Progenitor cell of endocrine pancreas (in vitro differentiated cells): Measurements from ENCODE around the gene PCDHB8. TPM values are rescaled to one million over a fixed set of nuclear protein-coding genes. Genes with fewer than 3 reads are reported as not detected.
"Not testable (repeated sequence)": the region's sequence is repeated elsewhere in the genome, so short reads cannot be mapped to it uniquely, and the experiment has no call there.

Experiments
- DNase-seq: peaks from one replicate; pipeline ENCODE4 v3.0.0; 2021; ENCODE audit warnings: low spot score; ENCODE audit not compliant: unreplicated experiment
- H3K27ac Mint-ChIP-seq: 2 replicates; pipeline ENCODE4 v1.8.0; 2021; ENCODE audit warnings: mild to moderate bottlenecking, moderate library complexity, mixed read lengths
- H3K27me3 Mint-ChIP-seq: 2 replicates; pipeline ENCODE4 v1.8.0; 2021; ENCODE audit warnings: mixed read lengths
- H3K36me3 Mint-ChIP-seq: 2 replicates; pipeline ENCODE4 v1.8.0; 2022; ENCODE audit warnings: mixed read lengths; ENCODE audit not compliant: insufficient read depth
- H3K4me1 Mint-ChIP-seq: 2 replicates; pipeline ENCODE4 v1.8.0; 2021; ENCODE audit warnings: low read depth, mixed read lengths
- H3K4me3 Mint-ChIP-seq: 2 replicates; pipeline ENCODE4 v1.8.0; 2021; ENCODE audit warnings: low read depth, mild to moderate bottlenecking, moderate library complexity, mixed read lengths
- H3K9me3 Mint-ChIP-seq: 2 replicates; pipeline ENCODE4 v1.8.0; 2021; ENCODE audit warnings: low read depth, mixed read lengths
- total RNA-seq: library from RNA; stranded (reverse); gene quantifications from 2 replicates; pipeline ENCODE4 v1.2.1, GENCODE V29; 2021
- TF ChIP-seq, protein P1 (sequence below): fragments of 200-600 bp; sonication (generic); IDR thresholded peaks from one replicate; pipeline ENCODE4 v1.5.0; 2021; ENCODE audit warnings: antibody characterized with exemption, mild to moderate bottlenecking; ENCODE audit not compliant: unreplicated experiment

The PCDHB8 gene
- total RNA-seq, 1 donor from 2014 or later, result 2.0 TPM

DNA sequence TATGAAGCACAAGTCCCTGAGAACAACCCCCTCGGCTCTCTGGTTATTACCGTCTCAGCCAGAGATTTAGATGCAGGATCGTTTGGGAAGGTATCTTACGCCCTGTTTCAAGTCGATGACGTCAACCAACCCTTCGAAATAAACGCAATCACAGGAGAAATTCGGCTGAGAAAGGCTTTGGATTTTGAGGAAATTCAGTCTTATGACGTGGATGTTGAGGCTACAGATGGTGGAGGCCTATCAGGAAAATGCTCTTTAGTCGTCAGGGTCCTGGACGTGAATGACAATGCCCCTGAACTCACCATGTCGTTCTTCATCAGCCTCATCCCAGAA, 26.6 kb upstream of the PCDHB8 start:
- Mint-ChIP-seq H3K36me3 (peaks cover 50% of the 10 kb centered on the region), H3K4me3 (no peak overlapping the region), H3K27me3 (no peaks in the 10 kb centered on the region), H3K27ac (peak overlapping the region; percentile 52), H3K9me3 (peaks cover 44% of the 10 kb centered on the region), H3K4me1 (no peaks in the 10 kb centered on the region)
- DNase-seq, result no peak
- TF ChIP-seq, protein P1, sequence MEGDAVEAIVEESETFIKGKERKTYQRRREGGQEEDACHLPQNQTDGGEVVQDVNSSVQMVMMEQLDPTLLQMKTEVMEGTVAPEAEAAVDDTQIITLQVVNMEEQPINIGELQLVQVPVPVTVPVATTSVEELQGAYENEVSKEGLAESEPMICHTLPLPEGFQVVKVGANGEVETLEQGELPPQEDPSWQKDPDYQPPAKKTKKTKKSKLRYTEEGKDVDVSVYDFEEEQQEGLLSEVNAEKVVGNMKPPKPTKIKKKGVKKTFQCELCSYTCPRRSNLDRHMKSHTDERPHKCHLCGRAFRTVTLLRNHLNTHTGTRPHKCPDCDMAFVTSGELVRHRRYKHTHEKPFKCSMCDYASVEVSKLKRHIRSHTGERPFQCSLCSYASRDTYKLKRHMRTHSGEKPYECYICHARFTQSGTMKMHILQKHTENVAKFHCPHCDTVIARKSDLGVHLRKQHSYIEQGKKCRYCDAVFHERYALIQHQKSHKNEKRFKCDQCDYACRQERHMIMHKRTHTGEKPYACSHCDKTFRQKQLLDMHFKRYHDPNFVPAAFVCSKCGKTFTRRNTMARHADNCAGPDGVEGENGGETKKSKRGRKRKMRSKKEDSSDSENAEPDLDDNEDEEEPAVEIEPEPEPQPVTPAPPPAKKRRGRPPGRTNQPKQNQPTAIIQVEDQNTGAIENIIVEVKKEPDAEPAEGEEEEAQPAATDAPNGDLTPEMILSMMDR, result no peak

DNA sequence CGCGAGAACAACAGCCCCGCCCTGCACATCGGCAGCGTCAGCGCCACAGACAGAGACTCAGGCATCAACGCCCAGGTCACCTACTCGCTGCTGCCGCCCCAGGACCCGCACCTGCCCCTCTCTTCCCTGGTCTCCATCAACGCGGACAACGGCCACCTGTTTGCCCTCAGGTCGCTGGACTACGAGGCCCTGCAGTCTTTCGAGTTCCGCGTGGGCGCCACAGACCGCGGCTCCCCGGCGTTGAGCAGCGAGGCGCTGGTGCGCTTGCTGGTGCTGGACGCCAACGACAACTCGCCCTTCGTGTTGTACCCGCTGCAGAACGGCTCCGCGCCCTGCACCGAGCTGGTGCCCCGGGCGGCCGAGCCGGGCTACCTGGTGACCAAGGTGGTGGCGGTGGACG, 26.0 kb upstream of the PCDHB8 start:
- not testable (repeated sequence) for H3K27me3 Mint-ChIP-seq, H3K4me1 Mint-ChIP-seq, H3K4me3 Mint-ChIP-seq

DNA sequence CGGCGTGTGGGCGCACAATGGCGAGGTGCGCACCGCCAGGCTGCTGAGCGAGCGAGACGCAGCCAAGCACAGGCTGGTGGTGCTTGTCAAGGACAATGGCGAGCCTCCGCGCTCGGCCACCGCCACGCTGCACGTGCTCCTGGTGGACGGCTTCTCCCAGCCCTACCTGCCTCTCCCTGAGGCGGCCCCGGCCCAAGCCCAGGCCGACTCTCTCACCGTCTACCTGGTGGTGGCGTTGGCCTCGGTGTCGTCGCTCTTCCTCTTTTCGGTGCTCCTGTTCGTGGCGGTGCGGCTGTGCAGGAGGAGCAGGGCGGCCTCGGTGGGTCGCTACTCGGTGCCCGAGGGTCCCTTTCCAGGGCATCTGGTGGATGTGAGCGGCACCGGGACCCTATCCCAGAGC, 25.5 kb upstream of the PCDHB8 start:
- not testable (repeated sequence) for H3K4me3 Mint-ChIP-seq, H3K27me3 Mint-ChIP-seq, H3K27ac Mint-ChIP-seq, H3K4me1 Mint-ChIP-seq, DNase-seq
- Mint-ChIP-seq H3K36me3 (peaks cover 60% of the 10 kb centered on the region), H3K9me3 (peaks cover 49% of the 10 kb centered on the region)

More for the DNA sequence above, 26.0 kb upstream of the PCDHB8 start:
- peaks cover 44% of the 10 kb centered on the region for H3K9me3 Mint-ChIP-seq
- H3K27ac Mint-ChIP-seq, DNase-seq: not testable (repeated sequence)
- peaks cover 55% of the 10 kb centered on the region for H3K36me3 Mint-ChIP-seq

DNA sequence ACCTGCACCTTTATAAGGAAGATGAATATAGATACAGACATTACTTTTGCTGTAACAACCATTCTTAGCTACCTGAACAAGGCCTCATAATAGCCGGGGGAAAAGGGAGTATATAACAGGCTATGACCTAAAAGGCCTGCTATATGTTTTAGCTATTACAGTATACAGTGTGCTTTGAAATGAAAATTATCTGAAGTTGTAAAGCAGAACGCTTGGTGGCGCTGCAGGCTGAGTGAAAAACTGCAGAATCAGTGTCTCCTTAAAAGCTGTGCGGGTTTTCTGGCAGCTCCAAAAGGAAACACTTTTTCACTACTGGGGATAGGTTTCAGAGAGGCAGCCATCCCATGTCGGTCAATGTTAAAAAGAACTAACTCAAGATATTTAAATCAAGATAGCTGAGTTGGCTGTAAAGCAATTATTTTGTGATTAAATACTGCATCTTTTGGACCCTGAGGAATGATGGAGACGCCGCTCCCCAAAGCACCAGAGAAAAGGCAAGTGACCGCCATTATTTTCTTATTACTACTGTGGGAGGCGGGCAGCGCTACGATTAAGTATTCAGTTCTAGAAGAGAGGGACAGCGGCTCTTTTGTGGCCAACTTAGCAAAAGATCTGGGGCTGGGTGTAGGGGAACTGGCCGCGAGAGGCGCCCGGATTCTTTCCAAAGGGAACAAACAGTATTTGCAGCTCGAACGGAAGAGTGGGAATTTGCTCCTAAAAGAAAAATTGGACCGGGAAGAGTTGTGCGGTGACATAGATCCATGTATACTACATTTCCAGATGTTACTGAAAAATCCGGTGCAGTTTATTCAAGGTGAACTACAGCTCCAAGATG, 21.8 kb upstream of the PCDHB8 start:
- peaks cover 39% of the 10 kb centered on the region for H3K9me3 Mint-ChIP-seq
- TF ChIP-seq, protein P1, result no peak
- DNase-seq, result no peak

DNA sequence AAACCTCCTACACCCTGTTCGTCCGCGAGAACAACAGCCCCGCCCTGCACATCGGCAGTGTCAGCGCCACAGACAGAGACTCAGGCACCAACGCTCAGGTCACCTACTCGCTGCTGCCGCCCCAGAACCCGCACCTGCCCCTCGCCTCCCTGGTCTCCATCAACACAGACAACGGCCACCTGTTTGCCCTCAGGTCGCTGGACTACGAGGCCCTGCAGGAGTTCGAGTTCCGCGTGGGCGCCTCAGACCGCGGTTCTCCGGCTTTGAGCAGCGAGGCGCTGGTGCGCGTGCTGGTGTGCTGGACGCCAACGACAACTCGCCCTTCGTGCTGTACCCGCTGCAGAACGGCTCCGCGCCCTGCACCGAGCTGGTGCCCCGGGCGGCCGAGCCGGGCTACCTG, 20.2 kb upstream of the PCDHB8 start:
- peaks cover 39% of the 10 kb centered on the region for H3K36me3 Mint-ChIP-seq
- H3K27me3 Mint-ChIP-seq, H3K4me3 Mint-ChIP-seq, H3K4me1 Mint-ChIP-seq, DNase-seq, H3K27ac Mint-ChIP-seq: not testable (repeated sequence)
- H3K9me3 Mint-ChIP-seq, result peaks cover 34% of the 10 kb centered on the region

More for the DNA sequence above, 21.8 kb upstream of the PCDHB8 start:
- no peak overlapping the region for H3K27ac Mint-ChIP-seq
- H3K27me3 Mint-ChIP-seq, result no peaks in the 10 kb centered on the region
- no peaks in the 10 kb centered on the region for H3K4me1 Mint-ChIP-seq
- peaks cover 50% of the 10 kb centered on the region for H3K36me3 Mint-ChIP-seq
- no peak overlapping the region for H3K4me3 Mint-ChIP-seq

DNA sequence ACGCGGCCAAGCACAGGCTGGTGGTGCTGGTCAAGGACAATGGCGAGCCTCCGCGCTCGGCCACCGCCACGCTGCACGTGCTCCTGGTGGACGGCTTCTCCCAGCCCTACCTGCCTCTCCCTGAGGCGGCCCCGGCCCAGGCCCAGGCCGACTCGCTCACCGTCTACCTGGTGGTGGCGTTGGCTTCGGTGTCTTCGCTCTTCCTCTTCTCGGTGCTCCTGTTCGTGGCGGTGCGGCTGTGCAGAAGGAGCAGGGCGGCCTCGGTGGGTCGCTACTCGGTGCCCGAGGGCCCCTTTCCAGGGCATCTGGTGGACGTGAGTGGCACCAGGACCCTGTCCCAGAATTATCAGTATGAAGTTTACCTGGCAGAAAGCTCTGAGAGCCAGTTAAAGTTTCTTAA, 19.7 kb upstream of the PCDHB8 start:
- not testable (repeated sequence) for H3K27ac Mint-ChIP-seq, H3K4me1 Mint-ChIP-seq, DNase-seq, H3K4me3 Mint-ChIP-seq, H3K27me3 Mint-ChIP-seq
- H3K36me3 Mint-ChIP-seq, result peaks cover 36% of the 10 kb centered on the region
- H3K9me3 Mint-ChIP-seq, result peaks cover 34% of the 10 kb centered on the region

DNA sequence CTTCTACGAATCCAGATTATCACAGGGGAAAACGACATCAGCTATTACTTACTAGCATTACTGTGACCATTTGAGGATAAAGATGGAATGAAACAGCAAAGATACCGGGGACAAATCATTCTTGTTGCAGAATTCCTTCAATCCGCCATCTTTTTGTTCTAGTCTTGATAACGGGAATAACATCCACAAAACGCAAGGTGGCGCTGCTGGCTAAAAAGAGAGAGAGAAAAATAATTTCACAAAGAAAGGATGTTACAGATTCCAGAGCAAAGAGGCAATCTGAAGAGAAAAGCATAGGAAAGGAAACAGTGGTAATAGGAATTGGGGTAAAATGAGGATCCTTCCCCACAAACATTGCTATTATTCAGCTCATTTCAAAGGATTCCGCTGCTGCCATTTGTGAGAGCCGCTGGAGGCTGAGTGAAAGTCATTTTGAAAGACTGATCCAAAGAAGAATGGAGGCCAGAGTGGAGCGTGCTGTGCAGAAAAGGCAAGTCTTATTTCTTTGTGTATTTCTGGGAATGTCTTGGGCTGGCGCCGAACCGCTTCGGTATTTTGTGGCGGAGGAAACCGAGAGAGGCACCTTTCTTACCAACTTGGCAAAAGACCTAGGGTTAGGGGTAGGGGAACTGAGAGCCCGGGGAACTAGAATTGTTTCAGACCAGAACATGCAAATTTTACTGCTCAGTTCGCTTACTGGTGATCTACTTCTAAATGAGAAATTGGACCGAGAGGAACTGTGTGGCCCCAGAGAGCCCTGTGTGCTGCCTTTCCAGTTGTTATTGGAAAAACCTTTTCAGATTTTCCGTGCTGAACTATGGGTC, 5.0 kb upstream of the PCDHB8 start, which contains the start of gene PCDHB7:
PCDHB7 (plus strand) TSS at position 264 of the 824 bp plus-strand sequence; CDS start at position 456, 192 bp downstream.
- H3K27ac Mint-ChIP-seq, result no peak within 1 kb of the TSS
- no peak for DNase-seq
- no peaks in the 10 kb centered on the region for H3K4me1 Mint-ChIP-seq
- TF ChIP-seq, protein P1, result no peak
- peaks cover 13% of the 10 kb centered on the region for H3K36me3 Mint-ChIP-seq
- H3K4me3 Mint-ChIP-seq, result no peak within 1 kb of the TSS
- H3K27me3 Mint-ChIP-seq, result no peaks in the 10 kb centered on the region
- H3K9me3 Mint-ChIP-seq, result peaks cover 33% of the 10 kb centered on the region

DNA sequence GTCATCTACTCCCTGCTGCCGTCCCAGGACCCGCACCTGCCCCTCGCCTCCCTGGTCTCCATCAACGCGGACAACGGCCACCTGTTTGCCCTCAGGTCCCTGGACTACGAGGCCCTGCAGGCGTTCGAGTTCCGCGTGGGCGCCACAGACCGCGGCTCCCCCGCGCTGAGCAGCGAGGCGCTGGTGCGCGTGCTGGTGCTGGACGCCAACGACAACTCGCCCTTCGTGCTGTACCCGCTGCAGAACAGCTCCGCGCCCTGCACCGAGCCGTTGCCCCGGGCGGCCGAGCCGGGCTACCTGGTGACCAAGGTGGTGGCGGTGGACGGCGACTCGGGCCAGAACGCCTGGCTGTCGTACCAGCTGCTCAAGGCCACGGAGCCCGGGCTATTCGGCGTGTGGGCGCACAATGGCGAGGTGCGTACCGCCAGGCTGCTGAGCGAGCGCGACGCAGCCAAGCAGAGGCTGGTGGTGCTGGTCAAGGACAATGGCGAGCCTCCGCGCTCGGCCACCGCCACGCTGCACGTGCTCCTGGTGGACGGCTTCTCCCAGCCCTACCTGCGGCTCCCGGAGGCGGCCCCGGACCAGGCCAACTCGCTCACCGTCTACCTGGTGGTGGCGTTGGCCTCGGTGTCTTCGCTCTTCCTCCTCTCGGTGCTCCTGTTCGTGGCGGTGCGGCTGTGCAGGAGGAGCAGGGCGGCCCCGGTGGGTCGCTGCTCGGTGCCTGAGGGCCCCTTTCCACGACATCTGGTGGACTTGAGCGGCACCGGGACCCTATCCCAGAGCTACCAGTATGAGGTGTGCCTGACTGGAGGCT, 3.1 kb upstream of the PCDHB8 start:
- DNase-seq, H3K4me1 Mint-ChIP-seq, H3K4me3 Mint-ChIP-seq, H3K36me3 Mint-ChIP-seq, H3K27me3 Mint-ChIP-seq, H3K27ac Mint-ChIP-seq: not testable (repeated sequence)
- peaks cover 25% of the 10 kb centered on the region for H3K9me3 Mint-ChIP-seq
